IMR-90 (cell line): ENCODE measurements around the gene MED13. TPM values are rescaled to one million over a fixed set of nuclear protein-coding genes. Genes with fewer than 3 reads are reported as not detected.

Source experiments
- ATAC-seq: fragments of 200-7000 bp; cut with Tn5 transposase; 2 replicates; pipeline ENCODE4 v1.9.1; 2020; ENCODE audit warnings: low read depth, mild to moderate bottlenecking, moderate library complexity
- BruUV-seq: library from RNA; stranded (reverse); fragments of 400-500 nt; replicated peaks from 2 replicates; lab custom pipeline; 2021; lab: Mats Ljungman, UMichigan
- CTCF ChIA-PET: fragments of 300-600 bp; formaldehyde crosslinking; extraction: SDS; loops from one replicate; lab custom pipeline; 2021; ENCODE audit warnings: antibody characterized with exemption; lab: Yijun Ruan, JAX
- POLR2A ChIA-PET: fragments of 300-600 bp; sonication (Branson Sonifier 250); formaldehyde crosslinking; loops from one replicate; lab custom pipeline; 2022; ENCODE audit warnings: antibody characterized with exemption; ENCODE audit not compliant: unreplicated experiment; lab: Charles Lee
- DNase-seq: peaks from one replicate; pipeline ENCODE4 v3.0.0; 2013
- H2AFZ ChIP-seq: replicated peaks from 2 replicates; pipeline ENCODE3; 2013; ENCODE audit warnings: low read length, mild to moderate bottlenecking; ENCODE audit not compliant: poor library complexity
- H2AK5ac ChIP-seq: 2 replicates; pipeline ENCODE4 v1.6.1; 2013; ENCODE audit warnings: low read depth, low read length, inconsistent platforms
- H2AK9ac ChIP-seq: replicated peaks from 2 replicates; pipeline ENCODE3; 2013; ENCODE audit warnings: mild to moderate bottlenecking, low read depth, low read length, moderate library complexity; ENCODE audit not compliant: poor library complexity
- H2BK120ac ChIP-seq: 2 replicates; pipeline ENCODE4 v1.6.1; 2013; ENCODE audit warnings: low read depth, low read length, inconsistent platforms
- H2BK15ac ChIP-seq: 3 replicates; pipeline ENCODE4 v1.6.1; 2013; ENCODE audit warnings: low read depth, low read length, inconsistent platforms
- H2BK20ac ChIP-seq: 2 replicates; pipeline ENCODE4 v1.6.1; 2013; ENCODE audit warnings: low read depth, mild to moderate bottlenecking, inconsistent platforms, low read length, moderate library complexity
- H2BK5ac ChIP-seq: 2 replicates; pipeline ENCODE4 v1.6.1; 2013; ENCODE audit warnings: mild to moderate bottlenecking, low read depth, low read length, inconsistent platforms; ENCODE audit not compliant: poor library complexity, severe bottlenecking
- H3K14ac ChIP-seq: replicated peaks from 2 replicates; pipeline ENCODE4 v1.6.1; 2013; ENCODE audit warnings: low read depth, low read length, inconsistent platforms
- H3K18ac ChIP-seq: 2 replicates; pipeline ENCODE4 v1.6.1; 2013; ENCODE audit warnings: low read depth, low read length, control low read depth
- H3K23ac ChIP-seq: 2 replicates; pipeline ENCODE4 v1.6.1; 2013; ENCODE audit warnings: low read depth, low read length, inconsistent platforms
- H3K27ac ChIP-seq: 2 replicates; pipeline ENCODE4 v1.5.1; 2013; ENCODE audit warnings: mild to moderate bottlenecking, control low read depth, low read length; ENCODE audit not compliant: insufficient read depth
- H3K27me3 ChIP-seq: 2 replicates; pipeline ENCODE4 v1.6.1; 2013; ENCODE audit warnings: low read length; ENCODE audit not compliant: control insufficient read depth, insufficient read depth
- H3K36me3 ChIP-seq: 2 replicates; pipeline ENCODE4 v1.6.1; 2013; ENCODE audit warnings: low read length, mixed read lengths; ENCODE audit not compliant: control insufficient read depth, insufficient read depth
- H3K4ac ChIP-seq: 2 replicates; pipeline ENCODE4 v1.6.1; 2013; ENCODE audit warnings: low read depth, low read length, inconsistent platforms
- H3K4me1 ChIP-seq: 2 replicates; pipeline ENCODE4 v1.6.1; 2013; ENCODE audit warnings: low read length, mixed read lengths; ENCODE audit not compliant: control insufficient read depth, insufficient read depth
- H3K4me2 ChIP-seq: 2 replicates; pipeline ENCODE4 v1.6.1; 2013; ENCODE audit warnings: low read depth, mild to moderate bottlenecking, control low read depth, low read length, moderate library complexity
- H3K4me3 ChIP-seq: 2 replicates; pipeline ENCODE4 v1.5.1; 2013; ENCODE audit warnings: low read depth, mild to moderate bottlenecking, control low read depth, low read length, moderate library complexity; ENCODE audit not compliant: insufficient read depth
- H3K56ac ChIP-seq: 2 replicates; pipeline ENCODE4 v1.6.1; 2013; ENCODE audit warnings: low read length, inconsistent platforms; ENCODE audit not compliant: insufficient read depth; ENCODE audit errors: extremely low read depth
- H3K79me1 ChIP-seq, 2 experiments: 2 replicates each; pipeline ENCODE4 v1.6.1; 2013; ENCODE audit warnings: low read length in 2 of 2, inconsistent platforms in 1 of 2, low read depth in 1 of 2
- H3K9ac ChIP-seq: 2 replicates; pipeline ENCODE4 v1.6.1; 2013; ENCODE audit warnings: low read depth, low read length, control low read depth
- H3K9me1 ChIP-seq: 2 replicates; pipeline ENCODE4 v1.6.1; 2013; ENCODE audit warnings: low read length, inconsistent platforms; ENCODE audit not compliant: insufficient read depth
- H3K9me3 ChIP-seq: 2 replicates; pipeline ENCODE4 v1.6.1; 2013; ENCODE audit warnings: low read length; ENCODE audit not compliant: control insufficient read depth, insufficient read depth
- H4K20me1 ChIP-seq: 2 replicates; pipeline ENCODE4 v1.6.1; 2013; ENCODE audit warnings: low read length, inconsistent platforms; ENCODE audit not compliant: insufficient read depth
- H4K5ac ChIP-seq: 2 replicates; pipeline ENCODE4 v1.6.1; 2013; ENCODE audit warnings: mild to moderate bottlenecking, low read depth, low read length, control low read depth
- H4K8ac ChIP-seq, 2 experiments: 2 replicates each; pipeline ENCODE4 v1.6.1; 2013; ENCODE audit warnings: low read depth in 2 of 2, low read length in 2 of 2, control low read depth in 1 of 2, inconsistent platforms in 1 of 2
- H4K91ac ChIP-seq: 2 replicates; pipeline ENCODE4 v1.6.1; 2013; ENCODE audit warnings: low read depth, low read length, inconsistent platforms; ENCODE audit not compliant: insufficient read depth
- CEBPB ChIP-seq: IDR thresholded peaks from 2 replicates; pipeline ENCODE4 v1.6.1; 2012; ENCODE audit warnings: low read depth, low read length, improper control_type of control experiment
- CTCF ChIP-seq: conservative IDR thresholded peaks from 2 replicates; pipeline ENCODE4 v1.5.1; 2012; ENCODE audit warnings: mild to moderate bottlenecking, low read depth, low read length, improper control_type of control experiment
- ELK1 ChIP-seq: fragments of 150-350 bp; IDR thresholded peaks from 2 replicates; pipeline ENCODE4 v1.6.1; 2016; ENCODE audit warnings: low read depth, mild to moderate bottlenecking, low read length, moderate library complexity, borderline replicate concordance
- RCOR1 ChIP-seq: IDR thresholded peaks from 2 replicates; pipeline ENCODE4 v1.6.1; 2012; ENCODE audit warnings: mild to moderate bottlenecking, low read length, improper control_type of control experiment; ENCODE audit not compliant: insufficient replicate concordance
- WGBS, 2 experiments: methylation state at CpG; one replicate each; pipeline versions ENCODE4 v1.1.5 to v1.1.7; 2013; ENCODE audit warnings: missing lambda C conversion rate in 2 of 2; ENCODE audit not compliant: insufficient read length in 1 of 2; ENCODE audit errors: extremely low coverage in 2 of 2; 5-methylcytosine and 5-hydroxymethylcytosine counted together
- dilution Hi-C: fragments of 300-500 bp; cut with HindIII; formaldehyde crosslinking; loops from one replicate; pipeline ENCODE4 v1.14.3; 2018; ENCODE audit warnings: low sequenced_read_pairs; ENCODE audit not compliant: unreplicated experiment
- in situ Hi-C: fragments of 300-500 bp; cut with MboI; formaldehyde crosslinking; loops from 3 replicates; pipeline ENCODE4 v1.14.3; 2019; ENCODE audit warnings: low sequenced_read_pairs, inconsistent platforms, mixed read lengths
- intact Hi-C: fragments of 100-400 bp; cut with micrococcal nuclease; formaldehyde crosslinking; loops from 2 replicates; pipeline ENCODE4 v1.10.0; 2022
- polyA plus RNA-seq, 3 experiments: library from polyadenylated mRNA; depleted of rRNA; stranded (reverse); fragments of >200 nt; gene quantifications; 2 replicates each; pipeline ENCODE4 v1.2.3, GENCODE V29; 2012; ENCODE audit warnings: low replicate concordance in 1 of 3
- total RNA-seq: library from RNA; depleted of rRNA; stranded (reverse); fragments of >200 nt; gene quantifications from 2 replicates; pipeline ENCODE4 v1.2.3, GENCODE V29; 2012

The MED13 gene
- total and polyA plus RNA-seq, 2 of the 4 experiments (the other 2 are of a cell fraction), result 9.7 to 67.2 TPM

GRCh38 chr17:61907361-61907760 lies 157.7 kb downstream of the MED13 start:
- Histone ChIP-seq H3K9me1 (no peaks in the 10 kb centered on the region), H2BK5ac (no peak overlapping the region), H3K27ac (no peak overlapping the region), H3K27me3 (no peaks in the 10 kb centered on the region), H3K56ac (no peak overlapping the region), H3K9me3 (no peaks in the 10 kb centered on the region), H3K4ac (no peak overlapping the region), H2BK120ac (no peak overlapping the region), H3K36me3 (peaks cover 23% of the 10 kb centered on the region), H3K18ac (no peak overlapping the region), H2BK15ac (no peak overlapping the region), H3K4me3 (no peak overlapping the region), H3K79me1 (no peaks in the 10 kb centered on the region), H4K5ac (no peak overlapping the region), H4K91ac (no peak overlapping the region), H3K14ac (no peak overlapping the region), H3K9ac (no peak overlapping the region), H4K20me1 (no peaks in the 10 kb centered on the region), H2AFZ (no peak overlapping the region), H2AK5ac (no peak overlapping the region), H3K23ac (no peak overlapping the region), H3K4me2 (no peak overlapping the region), H2AK9ac (no peak overlapping the region), H3K4me1 (no peaks in the 10 kb centered on the region), H4K8ac (no peak overlapping the region), H2BK20ac (no peak overlapping the region)
- ATAC-seq (no peak), DNase-seq (no peak)
- no TSS peak for BruUV-seq
- POLR2A ChIA-PET, result no interaction called here
- no peak for TF ChIP-seq CTCF
- TF ChIP-seq CEBPB, result no peak
- TF ChIP-seq ELK1, result no peak
- no peak for TF ChIP-seq RCOR1
- CTCF ChIA-PET, result interaction anchor here (0.6 kb wide), 1 partner anchor 10 kb away, joined by 3 read pairs; no protein-coding TSS in a partner anchor
- intact Hi-C loops, result no loop called here
- in situ Hi-C loops, result no loop called here
- dilution Hi-C loops, result no loop called here
- WGBS, 2 experiments, result no CpG with 5 or more reads among the region's 5 CpGs
